ENCODE results near the gene SF3B3. TPM values are rescaled to one million over a fixed set of nuclear protein-coding genes. Genes with fewer than 3 reads are reported as not detected.

SF3B3 gene
- total and polyA plus RNA-seq, 5 donors from 2014 or later = 110 to 190 (median 138) TPM

DNA sequence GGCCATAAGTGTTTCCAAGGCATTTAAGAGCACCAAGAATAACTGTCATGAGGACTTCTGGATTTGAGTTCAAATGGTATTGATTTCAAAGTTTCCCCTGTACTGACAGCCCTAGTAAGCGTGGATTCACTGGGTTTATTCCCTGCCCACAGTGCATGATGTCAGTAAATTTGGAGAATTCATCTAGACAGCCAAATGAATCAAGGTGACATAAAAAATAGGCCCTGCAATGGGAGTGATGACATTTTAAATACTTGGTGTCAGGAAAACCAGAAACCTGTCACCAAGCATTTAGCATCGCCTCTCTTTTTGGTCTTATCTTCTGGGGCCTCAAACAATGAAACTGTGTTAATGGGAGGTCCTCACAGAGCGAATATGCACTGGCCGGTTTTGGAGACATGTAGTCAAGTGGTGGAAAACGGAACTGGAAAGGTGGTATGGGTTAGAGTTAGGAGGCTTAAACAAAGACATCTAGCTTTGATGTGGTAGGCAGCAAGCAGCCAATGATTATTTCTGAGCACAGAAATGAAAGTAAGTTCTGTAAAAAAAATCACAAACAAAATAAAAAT is 29.3 kb upstream of the SF3B3 start:
- no peak overlapping the region for H3K4me3 Mint-ChIP-seq
- Histone ChIP-seq H3K27ac (ENCODE audit: insufficient read depth, low read length, poor library complexity, severe bottlenecking) (no peak overlapping the region), H3K27me3 (ENCODE audit: control insufficient read depth, insufficient read depth, low read length) (no peaks in the 10 kb centered on the region), H3K9me3 (ENCODE audit: control insufficient read depth in 2 of 2, low read length in 2 of 2) (no peaks in the 10 kb centered on the region), H3K36me3 (ENCODE audit: control insufficient read depth, insufficient read depth, low read length) (peaks cover 65% of the 10 kb centered on the region), H3K4me1 (ENCODE audit: control insufficient read depth, insufficient read depth, low read length, poor library complexity, severe bottlenecking) (no peaks in the 10 kb centered on the region), H3K4me3 (ENCODE audit: low read depth, low read length) (no peak overlapping the region)
- H3K36me3 Mint-ChIP-seq = peaks cover 26% of the 10 kb centered on the region
- peaks cover 0 to 6% (median 5%) of the 10 kb centered on the region in 4 donors for H3K4me1 Mint-ChIP-seq
- H3K27me3 Mint-ChIP-seq = no peaks in the 10 kb centered on the region
- no peak overlapping the region for H3K27ac Mint-ChIP-seq
- DNase-seq (peak in 1 of 3 donors; percentile 37), ATAC-seq (ENCODE audit: low read depth in 2 of 2) (no peak)
- no peaks in the 10 kb centered on the region for H3K9me3 Mint-ChIP-seq

DNA sequence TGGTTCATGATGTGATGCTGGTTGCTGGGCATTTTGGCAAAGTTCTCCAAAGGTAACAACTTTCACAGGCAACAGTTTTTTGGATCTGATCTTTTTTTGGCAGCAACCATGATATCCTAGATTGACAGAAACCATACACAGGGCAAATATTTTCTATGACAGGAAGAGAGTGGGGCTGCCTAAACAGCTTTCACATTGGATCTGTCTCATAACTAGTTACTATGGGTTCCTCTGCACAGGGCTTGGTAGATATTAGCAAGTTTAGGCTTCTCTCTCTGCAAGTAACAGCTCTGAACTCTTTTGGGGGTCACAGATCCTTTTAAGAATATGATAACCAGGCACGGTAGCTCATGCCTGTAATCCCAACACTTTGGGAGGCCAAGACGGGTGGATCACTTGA is 28.8 kb upstream of the SF3B3 start:
- Mint-ChIP-seq H3K27me3 (no peaks in the 10 kb centered on the region), H3K27ac (no peak overlapping the region), H3K4me3 (no peak overlapping the region), H3K36me3 (peaks cover 26% of the 10 kb centered on the region), H3K4me1 (peaks cover 0 to 6% (median 5%) of the 10 kb centered on the region in 4 donors), H3K9me3 (no peaks in the 10 kb centered on the region)
- ATAC-seq (ENCODE audit: low read depth in 2 of 2) (no peak), DNase-seq (no peak)
- no peak overlapping the region for H3K4me3 ChIP-seq (ENCODE audit: low read depth, low read length)
- no peak overlapping the region for H3K27ac ChIP-seq (ENCODE audit: insufficient read depth, low read length, poor library complexity, severe bottlenecking)
- no peaks in the 10 kb centered on the region for H3K9me3 ChIP-seq (ENCODE audit: control insufficient read depth in 2 of 2, low read length in 2 of 2)
- H3K4me1 ChIP-seq (ENCODE audit: control insufficient read depth, insufficient read depth, low read length, poor library complexity, severe bottlenecking) = no peaks in the 10 kb centered on the region
- no peaks in the 10 kb centered on the region for H3K27me3 ChIP-seq (ENCODE audit: control insufficient read depth, insufficient read depth, low read length)
- H3K36me3 ChIP-seq (ENCODE audit: control insufficient read depth, insufficient read depth, low read length) = peaks cover 62% of the 10 kb centered on the region

DNA sequence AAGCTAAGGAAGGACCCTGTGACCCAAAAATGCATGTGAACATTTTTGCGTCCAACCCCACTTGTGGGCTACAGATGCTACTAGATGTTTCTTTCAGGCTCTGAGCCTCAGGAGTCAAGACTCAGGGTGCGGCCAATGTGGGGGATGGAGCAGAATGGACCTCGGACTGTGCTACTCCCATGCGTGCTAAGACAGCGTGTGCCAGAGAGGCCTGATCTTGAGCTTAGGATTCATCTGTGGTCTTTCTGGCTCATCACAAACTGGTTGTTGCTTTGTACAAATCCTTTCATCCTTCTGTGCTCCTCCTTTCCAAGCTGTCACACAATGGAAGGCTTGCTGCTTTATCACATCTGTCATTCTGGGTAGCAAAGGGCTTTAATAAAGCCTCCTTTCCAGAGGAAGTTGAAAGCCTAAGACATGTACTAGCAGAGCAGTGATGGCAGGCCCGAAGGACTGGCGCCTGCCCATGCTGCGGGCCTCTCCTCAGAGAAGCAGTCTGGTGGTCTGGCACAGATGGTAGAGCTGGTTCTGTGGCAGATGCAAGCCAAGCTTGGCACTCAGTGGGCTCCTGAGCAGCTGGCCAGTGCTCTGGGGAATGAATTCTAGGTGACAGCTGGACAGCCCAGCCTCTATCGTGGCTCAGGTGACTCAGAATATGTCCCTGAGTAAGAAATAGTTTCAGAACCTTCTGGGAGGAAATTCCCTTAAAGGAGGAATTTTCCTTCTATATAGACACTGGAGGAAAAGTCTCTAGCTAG is 28.0 kb upstream of the SF3B3 start:
- no peaks in the 10 kb centered on the region for H3K9me3 ChIP-seq (ENCODE audit: control insufficient read depth in 2 of 2, low read length in 2 of 2)
- no peak overlapping the region for H3K27ac ChIP-seq (ENCODE audit: insufficient read depth, low read length, poor library complexity, severe bottlenecking)
- Mint-ChIP-seq H3K27me3 (no peaks in the 10 kb centered on the region), H3K9me3 (no peaks in the 10 kb centered on the region), H3K4me3 (no peak overlapping the region), H3K4me1 (peaks cover 0 to 6% (median 5%) of the 10 kb centered on the region in 4 donors), H3K27ac (no peak overlapping the region), H3K36me3 (peaks cover 27% of the 10 kb centered on the region)
- no peaks in the 10 kb centered on the region for H3K27me3 ChIP-seq (ENCODE audit: control insufficient read depth, insufficient read depth, low read length)
- H3K4me1 ChIP-seq (ENCODE audit: control insufficient read depth, insufficient read depth, low read length, poor library complexity, severe bottlenecking) = no peaks in the 10 kb centered on the region
- H3K36me3 ChIP-seq (ENCODE audit: control insufficient read depth, insufficient read depth, low read length) = peaks cover 62% of the 10 kb centered on the region
- H3K4me3 ChIP-seq (ENCODE audit: low read depth, low read length) = no peak overlapping the region
- ATAC-seq (ENCODE audit: low read depth in 2 of 2) (no peak), DNase-seq (no peak)

DNA sequence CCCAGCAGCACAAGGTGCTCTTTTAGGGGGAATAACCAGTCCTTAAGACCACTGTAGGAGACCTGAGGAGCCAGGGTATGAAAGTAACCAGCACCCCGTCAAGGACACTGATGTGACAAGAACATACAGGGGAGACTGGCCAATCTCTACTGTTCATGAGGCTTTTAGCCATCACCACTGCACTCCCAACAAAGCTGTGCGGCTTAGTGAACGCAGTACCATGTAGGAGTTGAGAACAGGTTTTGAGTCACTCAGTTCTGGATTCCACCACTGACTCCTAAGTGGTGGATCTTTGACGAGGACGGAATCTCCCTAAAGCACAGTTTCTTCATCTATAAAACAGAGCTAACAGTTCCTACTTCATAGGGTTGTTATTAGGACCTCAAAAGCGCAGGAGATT is 27.1 kb upstream of the SF3B3 start:
- H3K9me3 Mint-ChIP-seq = no peaks in the 10 kb centered on the region
- no peak for ATAC-seq (ENCODE audit: low read depth in 2 of 2)
- H3K27me3 Mint-ChIP-seq = no peaks in the 10 kb centered on the region
- Histone ChIP-seq H3K4me1 (ENCODE audit: control insufficient read depth, insufficient read depth, low read length, poor library complexity, severe bottlenecking) (no peaks in the 10 kb centered on the region), H3K27ac (ENCODE audit: insufficient read depth, low read length, poor library complexity, severe bottlenecking) (no peak overlapping the region), H3K9me3 (ENCODE audit: control insufficient read depth in 2 of 2, low read length in 2 of 2) (no peaks in the 10 kb centered on the region), H3K27me3 (ENCODE audit: control insufficient read depth, insufficient read depth, low read length) (no peaks in the 10 kb centered on the region), H3K36me3 (ENCODE audit: control insufficient read depth, insufficient read depth, low read length) (peaks cover 65% of the 10 kb centered on the region), H3K4me3 (ENCODE audit: low read depth, low read length) (no peak overlapping the region)
- H3K4me3 Mint-ChIP-seq = no peak overlapping the region
- H3K27ac Mint-ChIP-seq = peak overlapping the region in 1 of 3 donors; percentile 46
- H3K36me3 Mint-ChIP-seq = peaks cover 32% of the 10 kb centered on the region
- no peak for DNase-seq
- H3K4me1 Mint-ChIP-seq = peaks cover 0 to 6% (median 5%) of the 10 kb centered on the region in 4 donors

DNA sequence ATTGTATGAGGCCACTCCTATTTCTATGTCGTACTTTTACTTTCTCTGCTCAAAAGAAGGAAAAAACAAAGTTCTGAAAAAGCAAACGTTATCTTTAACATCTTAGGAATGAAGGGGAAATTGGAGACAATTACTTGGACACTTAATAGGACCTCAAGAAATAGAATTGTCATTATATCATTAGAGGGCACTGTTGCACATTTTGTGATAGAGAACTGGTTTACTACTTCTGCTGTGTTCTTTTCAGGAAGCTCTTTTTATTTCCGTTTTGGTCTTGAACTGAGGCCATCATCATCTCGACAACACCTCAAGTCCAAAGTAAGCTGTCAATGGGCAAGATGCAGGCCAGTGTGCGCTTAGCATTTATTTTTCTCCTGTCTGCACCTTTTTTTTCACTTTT is 14.9 kb upstream of the SF3B3 start:
- Mint-ChIP-seq H3K4me3 (peak overlapping the region in 1 of 4 donors; percentile 11), H3K36me3 (peaks cover 30% of the 10 kb centered on the region), H3K27ac (peak overlapping the region in 2 of 3 donors; percentile 74 to 79), H3K27me3 (no peaks in the 10 kb centered on the region), H3K4me1 (peaks cover 0 to 11% (median 8%) of the 10 kb centered on the region in 4 donors), H3K9me3 (no peaks in the 10 kb centered on the region)
- peak in 2 of 3 donors; percentile 47 to 65 for DNase-seq
- Histone ChIP-seq H3K27me3 (ENCODE audit: control insufficient read depth, insufficient read depth, low read length) (no peaks in the 10 kb centered on the region), H3K4me1 (ENCODE audit: control insufficient read depth, insufficient read depth, low read length, poor library complexity, severe bottlenecking) (peaks cover 8% of the 10 kb centered on the region), H3K36me3 (ENCODE audit: control insufficient read depth, insufficient read depth, low read length) (peaks cover 54% of the 10 kb centered on the region), H3K27ac (ENCODE audit: insufficient read depth, low read length, poor library complexity, severe bottlenecking) (peak overlapping the region; percentile 34), H3K9me3 (ENCODE audit: control insufficient read depth in 2 of 2, low read length in 2 of 2) (no peaks in the 10 kb centered on the region), H3K4me3 (ENCODE audit: low read depth, low read length) (peak overlapping the region; percentile 58)
- ATAC-seq (ENCODE audit: low read depth in 2 of 2) = peak; percentile 61 to 72

DNA sequence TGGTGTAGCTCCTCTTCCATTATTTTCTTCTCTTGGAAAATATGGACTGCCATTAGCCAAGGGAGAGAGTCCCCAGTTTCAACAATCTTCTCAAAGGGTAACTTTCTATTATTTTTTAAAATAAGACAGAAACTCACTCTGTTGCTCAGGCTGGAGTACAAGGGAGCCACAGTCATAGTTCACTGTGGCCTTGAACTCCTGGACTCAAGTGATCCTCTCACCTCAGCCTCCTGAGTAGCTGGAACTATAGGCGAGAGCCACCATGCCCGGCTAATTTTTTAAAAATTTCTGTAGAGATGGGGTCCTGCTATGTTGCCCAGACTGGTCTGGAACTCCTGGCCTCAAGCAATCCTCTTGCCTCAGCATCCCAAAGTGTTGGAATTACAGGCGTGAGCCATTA is 13.4 kb upstream of the SF3B3 start:
- Mint-ChIP-seq H3K27ac (peak overlapping the region in 2 of 3 donors; percentile 32 to 74), H3K36me3 (peaks cover 35% of the 10 kb centered on the region), H3K27me3 (no peaks in the 10 kb centered on the region), H3K4me1 (peaks cover 0 to 11% (median 8%) of the 10 kb centered on the region in 4 donors), H3K4me3 (no peak overlapping the region), H3K9me3 (no peaks in the 10 kb centered on the region)
- no peak for DNase-seq
- Histone ChIP-seq H3K27ac (ENCODE audit: insufficient read depth, low read length, poor library complexity, severe bottlenecking) (no peak overlapping the region), H3K36me3 (ENCODE audit: control insufficient read depth, insufficient read depth, low read length) (peaks cover 59% of the 10 kb centered on the region), H3K9me3 (ENCODE audit: control insufficient read depth in 2 of 2, low read length in 2 of 2) (no peaks in the 10 kb centered on the region), H3K27me3 (ENCODE audit: control insufficient read depth, insufficient read depth, low read length) (no peaks in the 10 kb centered on the region), H3K4me3 (ENCODE audit: low read depth, low read length) (no peak overlapping the region), H3K4me1 (ENCODE audit: control insufficient read depth, insufficient read depth, low read length, poor library complexity, severe bottlenecking) (peaks cover 8% of the 10 kb centered on the region)
- no peak for ATAC-seq (ENCODE audit: low read depth in 2 of 2)

DNA sequence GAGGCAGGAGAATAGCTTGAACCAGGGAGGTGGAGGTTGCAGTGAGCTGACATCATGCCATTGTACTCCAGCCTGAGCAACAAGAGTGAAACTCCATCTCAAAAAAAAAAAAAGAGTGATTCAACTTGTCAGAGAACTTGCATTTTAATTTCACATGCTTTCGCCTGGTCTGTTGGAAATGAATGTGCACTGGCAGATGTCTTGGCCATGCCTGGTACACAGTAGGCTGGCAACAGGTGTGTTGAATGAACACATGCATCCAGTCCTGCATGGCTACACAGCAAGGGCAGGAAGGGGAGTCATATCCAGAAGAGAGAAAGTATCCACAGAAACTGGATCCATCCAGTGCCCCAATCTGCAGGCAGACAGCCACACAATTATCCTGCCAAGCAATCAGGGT is 11.8 kb upstream of the SF3B3 start:
- Histone ChIP-seq H3K4me3 (ENCODE audit: low read depth, low read length) (no peak overlapping the region), H3K9me3 (ENCODE audit: control insufficient read depth in 2 of 2, low read length in 2 of 2) (no peaks in the 10 kb centered on the region), H3K4me1 (ENCODE audit: control insufficient read depth, insufficient read depth, low read length, poor library complexity, severe bottlenecking) (peaks cover 8% of the 10 kb centered on the region), H3K36me3 (ENCODE audit: control insufficient read depth, insufficient read depth, low read length) (peaks cover 67% of the 10 kb centered on the region), H3K27ac (ENCODE audit: insufficient read depth, low read length, poor library complexity, severe bottlenecking) (no peak overlapping the region), H3K27me3 (ENCODE audit: control insufficient read depth, insufficient read depth, low read length) (no peaks in the 10 kb centered on the region)
- no peak overlapping the region for H3K4me3 Mint-ChIP-seq
- no peak overlapping the region for H3K27ac Mint-ChIP-seq
- H3K36me3 Mint-ChIP-seq = peaks cover 39% of the 10 kb centered on the region
- H3K9me3 Mint-ChIP-seq = no peaks in the 10 kb centered on the region
- ATAC-seq (ENCODE audit: low read depth in 2 of 2) = no peak
- no peak for DNase-seq
- no peaks in the 10 kb centered on the region for H3K27me3 Mint-ChIP-seq
- peaks cover 0 to 11% (median 8%) of the 10 kb centered on the region in 4 donors for H3K4me1 Mint-ChIP-seq

DNA sequence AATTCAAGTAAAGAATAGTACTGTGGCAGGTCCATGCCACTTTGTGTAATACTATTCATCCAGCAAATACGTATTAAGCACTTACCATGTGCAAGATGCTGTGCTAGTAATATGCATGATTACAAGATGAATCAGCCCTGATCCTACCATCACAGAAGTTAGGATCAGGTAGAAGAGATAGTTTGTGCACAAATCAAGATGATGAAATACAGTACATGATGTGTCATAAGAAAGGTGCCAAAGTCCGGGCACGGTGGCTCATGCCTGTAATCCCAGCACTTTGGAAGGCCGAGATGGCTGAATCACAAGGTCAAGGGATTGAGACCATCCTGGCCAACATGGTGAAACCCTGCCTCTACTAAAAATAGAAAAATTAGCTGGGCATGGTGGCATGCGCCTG is 11.2 kb upstream of the SF3B3 start:
- Histone ChIP-seq H3K36me3 (ENCODE audit: control insufficient read depth, insufficient read depth, low read length) (peaks cover 68% of the 10 kb centered on the region), H3K4me1 (ENCODE audit: control insufficient read depth, insufficient read depth, low read length, poor library complexity, severe bottlenecking) (peaks cover 8% of the 10 kb centered on the region), H3K27me3 (ENCODE audit: control insufficient read depth, insufficient read depth, low read length) (no peaks in the 10 kb centered on the region), H3K9me3 (ENCODE audit: control insufficient read depth in 2 of 2, low read length in 2 of 2) (no peaks in the 10 kb centered on the region), H3K4me3 (ENCODE audit: low read depth, low read length) (no peak overlapping the region), H3K27ac (ENCODE audit: insufficient read depth, low read length, poor library complexity, severe bottlenecking) (no peak overlapping the region)
- Mint-ChIP-seq H3K27me3 (no peaks in the 10 kb centered on the region), H3K4me3 (no peak overlapping the region), H3K36me3 (peaks cover 43% of the 10 kb centered on the region), H3K4me1 (peaks cover 0 to 11% (median 8%) of the 10 kb centered on the region in 4 donors), H3K9me3 (no peaks in the 10 kb centered on the region), H3K27ac (no peak overlapping the region)
- ATAC-seq (ENCODE audit: low read depth in 2 of 2) (no peak), DNase-seq (no peak)
